ENCODE data around the gene OR4D10.

GRCh38 chr11:59511675-59512074, 38.6 kb downstream of the OR4D10 start:
- TF ChIP-seq ELF1 (IDR thresholded peaks at IDR 0.05; ENCODE audit: borderline replicate concordance, low read depth) (no peak), ZFX (IDR thresholded peaks at IDR 0.05) (no peak), POLR2A (IDR thresholded peaks at IDR 0.05; ENCODE audit: borderline replicate concordance, extremely low read depth, insufficient read depth, insufficient read length) (no peak)
- TF ChIP-seq, protein P1, sequence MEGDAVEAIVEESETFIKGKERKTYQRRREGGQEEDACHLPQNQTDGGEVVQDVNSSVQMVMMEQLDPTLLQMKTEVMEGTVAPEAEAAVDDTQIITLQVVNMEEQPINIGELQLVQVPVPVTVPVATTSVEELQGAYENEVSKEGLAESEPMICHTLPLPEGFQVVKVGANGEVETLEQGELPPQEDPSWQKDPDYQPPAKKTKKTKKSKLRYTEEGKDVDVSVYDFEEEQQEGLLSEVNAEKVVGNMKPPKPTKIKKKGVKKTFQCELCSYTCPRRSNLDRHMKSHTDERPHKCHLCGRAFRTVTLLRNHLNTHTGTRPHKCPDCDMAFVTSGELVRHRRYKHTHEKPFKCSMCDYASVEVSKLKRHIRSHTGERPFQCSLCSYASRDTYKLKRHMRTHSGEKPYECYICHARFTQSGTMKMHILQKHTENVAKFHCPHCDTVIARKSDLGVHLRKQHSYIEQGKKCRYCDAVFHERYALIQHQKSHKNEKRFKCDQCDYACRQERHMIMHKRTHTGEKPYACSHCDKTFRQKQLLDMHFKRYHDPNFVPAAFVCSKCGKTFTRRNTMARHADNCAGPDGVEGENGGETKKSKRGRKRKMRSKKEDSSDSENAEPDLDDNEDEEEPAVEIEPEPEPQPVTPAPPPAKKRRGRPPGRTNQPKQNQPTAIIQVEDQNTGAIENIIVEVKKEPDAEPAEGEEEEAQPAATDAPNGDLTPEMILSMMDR (IDR thresholded peaks at IDR 0.05 in 2 of 3, conservative IDR thresholded peaks at IDR 0.05 in 1 of 3; ENCODE audit: borderline replicate concordance in 1 of 3, insufficient read depth in 1 of 3, low read depth in 2 of 3, low read length in 2 of 3): no peak
- TF ChIP-seq, protein P2, sequence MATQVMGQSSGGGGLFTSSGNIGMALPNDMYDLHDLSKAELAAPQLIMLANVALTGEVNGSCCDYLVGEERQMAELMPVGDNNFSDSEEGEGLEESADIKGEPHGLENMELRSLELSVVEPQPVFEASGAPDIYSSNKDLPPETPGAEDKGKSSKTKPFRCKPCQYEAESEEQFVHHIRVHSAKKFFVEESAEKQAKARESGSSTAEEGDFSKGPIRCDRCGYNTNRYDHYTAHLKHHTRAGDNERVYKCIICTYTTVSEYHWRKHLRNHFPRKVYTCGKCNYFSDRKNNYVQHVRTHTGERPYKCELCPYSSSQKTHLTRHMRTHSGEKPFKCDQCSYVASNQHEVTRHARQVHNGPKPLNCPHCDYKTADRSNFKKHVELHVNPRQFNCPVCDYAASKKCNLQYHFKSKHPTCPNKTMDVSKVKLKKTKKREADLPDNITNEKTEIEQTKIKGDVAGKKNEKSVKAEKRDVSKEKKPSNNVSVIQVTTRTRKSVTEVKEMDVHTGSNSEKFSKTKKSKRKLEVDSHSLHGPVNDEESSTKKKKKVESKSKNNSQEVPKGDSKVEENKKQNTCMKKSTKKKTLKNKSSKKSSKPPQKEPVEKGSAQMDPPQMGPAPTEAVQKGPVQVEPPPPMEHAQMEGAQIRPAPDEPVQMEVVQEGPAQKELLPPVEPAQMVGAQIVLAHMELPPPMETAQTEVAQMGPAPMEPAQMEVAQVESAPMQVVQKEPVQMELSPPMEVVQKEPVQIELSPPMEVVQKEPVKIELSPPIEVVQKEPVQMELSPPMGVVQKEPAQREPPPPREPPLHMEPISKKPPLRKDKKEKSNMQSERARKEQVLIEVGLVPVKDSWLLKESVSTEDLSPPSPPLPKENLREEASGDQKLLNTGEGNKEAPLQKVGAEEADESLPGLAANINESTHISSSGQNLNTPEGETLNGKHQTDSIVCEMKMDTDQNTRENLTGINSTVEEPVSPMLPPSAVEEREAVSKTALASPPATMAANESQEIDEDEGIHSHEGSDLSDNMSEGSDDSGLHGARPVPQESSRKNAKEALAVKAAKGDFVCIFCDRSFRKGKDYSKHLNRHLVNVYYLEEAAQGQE (IDR thresholded peaks at IDR 0.05; ENCODE audit: low read depth): no peak
